CMK (cell line): ENCODE results near the gene LGSN.
"Not testable (repeated sequence)": the region's sequence is repeated elsewhere in the genome, so short reads cannot be mapped to it uniquely, and the experiment has no call there.

Experiments
- DNase-seq: peaks from one replicate; pipeline ENCODE4 v3.0.0-alpha.2; 2010; ENCODE audit warnings: low read depth

Gene LGSN

DNA sequence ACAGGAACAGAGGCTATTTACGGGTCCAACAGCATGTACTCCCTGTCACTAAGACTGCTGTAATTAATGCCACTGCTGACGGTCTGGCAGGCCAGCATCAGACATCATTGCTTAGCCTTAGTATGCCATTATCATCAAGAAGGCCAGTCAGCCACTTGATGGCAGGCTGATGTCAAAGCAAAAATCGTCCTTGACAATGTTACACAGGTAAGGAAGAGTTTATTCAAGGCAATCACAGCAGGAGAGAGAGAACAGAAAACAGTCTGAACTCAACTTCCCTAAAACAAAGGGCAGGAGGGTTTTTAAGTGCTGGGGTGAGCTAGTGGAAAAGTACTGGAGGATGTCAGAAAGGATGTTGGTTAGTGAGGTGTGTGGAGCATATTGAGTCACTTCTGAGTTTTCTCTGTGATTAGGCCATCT lies 83.4 kb downstream of the LGSN start:
- no peak for DNase-seq

DNA sequence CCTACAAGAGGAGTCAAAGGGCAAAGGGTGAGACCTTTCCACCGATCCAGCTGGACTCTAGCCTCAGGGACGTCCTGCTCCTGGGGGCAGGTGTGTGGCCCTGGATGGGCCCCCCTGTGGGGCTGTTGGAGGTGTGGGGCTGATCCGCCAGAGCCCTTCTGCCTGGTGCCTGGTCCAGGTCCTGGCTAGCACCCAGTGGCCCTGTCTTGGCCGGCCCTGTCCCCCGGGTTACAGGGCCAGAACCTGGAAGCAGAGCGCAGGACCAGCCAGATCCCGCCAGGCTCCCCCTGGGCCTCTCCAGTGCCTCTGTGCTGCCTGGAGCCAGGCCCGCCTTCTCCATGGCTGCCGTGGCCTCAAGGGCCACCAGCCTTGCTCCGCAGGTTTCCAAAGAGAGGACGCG lies 89.3 kb downstream of the LGSN start:
- not testable (repeated sequence) for DNase-seq

DNA sequence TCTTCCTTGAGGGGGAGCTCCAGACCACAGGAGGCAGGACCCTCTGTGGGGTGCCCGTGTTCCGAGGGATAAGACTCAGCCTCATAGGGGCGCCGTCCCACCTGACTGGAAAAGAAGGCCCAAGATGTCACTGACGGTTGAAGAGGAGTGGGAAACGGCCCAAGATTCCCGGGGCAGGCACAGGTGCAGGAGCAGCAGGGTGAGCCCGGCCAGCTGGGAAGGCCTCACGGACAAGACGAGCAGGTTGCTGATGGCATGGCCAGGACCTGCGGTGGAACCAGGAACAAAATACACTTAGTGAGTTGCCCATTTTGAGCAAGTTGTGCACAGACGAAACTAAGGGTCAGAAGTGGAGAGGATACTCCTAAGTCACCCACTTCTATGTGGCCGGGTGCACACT lies 89.8 kb downstream of the LGSN start:
- DNase-seq = not testable (repeated sequence)

DNA sequence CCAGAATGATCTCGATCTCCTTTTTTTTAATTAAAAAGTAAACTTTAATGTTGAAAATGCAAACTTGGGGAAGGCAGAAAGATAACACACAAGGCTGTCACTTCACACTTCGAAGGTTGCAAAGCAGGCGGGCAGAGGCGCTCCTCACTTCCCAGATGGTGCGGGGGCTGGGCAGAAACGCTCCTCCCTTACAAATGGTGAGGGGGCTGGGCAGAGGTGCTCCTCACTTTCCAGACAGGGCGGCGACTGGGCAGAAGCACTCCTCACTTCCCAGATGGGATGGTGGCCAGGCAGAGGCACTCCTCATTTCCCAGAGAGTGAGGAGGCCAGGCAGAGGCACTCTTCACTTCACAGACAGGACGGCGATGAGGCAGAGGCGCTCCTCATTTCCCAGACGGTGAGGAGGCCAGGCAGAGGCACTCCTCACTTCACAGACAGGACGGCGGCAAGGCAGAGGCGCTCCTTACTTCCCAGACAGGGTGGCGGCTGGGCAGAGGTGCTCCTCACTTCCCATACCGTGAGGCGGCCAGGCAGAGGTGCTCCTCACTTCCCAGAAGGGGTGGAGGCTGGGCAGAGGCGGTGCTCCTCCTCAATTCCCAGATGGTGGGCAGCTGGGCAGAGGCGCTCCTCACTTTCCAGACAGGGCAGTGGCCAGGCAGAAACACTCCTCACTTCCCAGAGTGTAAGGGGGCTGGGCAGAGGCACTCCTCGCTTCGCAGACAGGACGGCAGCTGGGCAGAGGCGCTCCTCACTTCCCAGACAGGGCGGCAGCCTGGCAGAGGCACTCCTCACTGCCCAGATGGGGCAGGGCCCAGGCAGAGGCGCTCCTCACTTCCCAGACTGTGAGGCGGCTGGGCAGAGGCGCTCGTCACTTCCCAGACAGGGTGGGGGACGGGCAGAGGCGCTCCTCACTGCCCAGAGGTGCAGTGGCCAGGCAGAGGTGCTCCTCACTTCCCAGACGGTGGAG lies 91.6 kb downstream of the LGSN start:
- not testable (repeated sequence) for DNase-seq

DNA sequence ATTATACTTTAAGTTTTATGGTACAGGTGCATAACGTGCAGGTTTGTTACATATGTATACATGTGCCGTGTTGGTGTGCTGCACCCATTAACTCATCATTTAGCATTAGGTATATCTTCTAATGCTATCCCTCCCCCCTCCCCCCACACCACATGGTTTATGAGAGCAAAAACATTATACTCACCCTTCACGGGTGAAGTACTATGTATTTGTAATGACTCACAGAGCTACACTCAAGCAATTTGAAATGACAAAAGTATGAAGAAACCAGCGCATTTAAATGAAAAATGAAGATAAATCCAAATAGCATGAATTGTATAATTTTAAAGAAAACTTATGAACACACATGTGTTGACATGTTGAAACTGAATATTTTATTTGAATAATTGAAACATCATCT lies 93.8 kb downstream of the LGSN start:
- not testable (repeated sequence) for DNase-seq
